Measurements from ENCODE around the gene RAMAC. TPM values are rescaled to one million over a fixed set of nuclear protein-coding genes. Genes with fewer than 3 reads are reported as not detected.
"Not testable (repeated sequence)": the region's sequence is repeated elsewhere in the genome, so short reads cannot be mapped to it uniquely, and the experiment has no call there.

RAMAC gene
- 10 to 100 TPM; 37.2 to 43.2 (median 41.0) TPM for polyA plus RNA-seq (ENCODE audit: insufficient read length in 3 of 3)
- long read RNA-seq, donor 1, transcript RAMAC-201 (4 exons, 1,568 nt), result major isoform, 31 of 31 reads
- long read RNA-seq, donor 1, partial matches to known transcripts, result 0 of 31 reads
- long read RNA-seq, donor 1, other reads (novel, unspliced or antisense), result 0 of 31 reads
- long read RNA-seq, donor 2, transcript RAMAC-201 (4 exons, 1,568 nt), result major isoform, 31 of 36 reads
- long read RNA-seq, donor 2, partial matches to known transcripts, result 5 of 36 reads
- long read RNA-seq, donor 2, other reads (novel, unspliced or antisense), result 0 of 36 reads
- long read RNA-seq, donor 3, transcript RAMAC-201 (4 exons, 1,568 nt), result major isoform, 37 of 53 reads
- long read RNA-seq, donor 3, partial matches to known transcripts, result 16 of 53 reads
- long read RNA-seq, donor 3, other reads (novel, unspliced or antisense), result 0 of 53 reads
- long read RNA-seq, donor 4, transcript RAMAC-201 (4 exons, 1,568 nt), result major isoform, 62 of 67 reads
- long read RNA-seq, donor 4, partial matches to known transcripts, result 5 of 67 reads
- long read RNA-seq, donor 4, other reads (novel, unspliced or antisense), result 0 of 67 reads
- long read RNA-seq, donor 5, transcript RAMAC-201 (4 exons, 1,568 nt), result major isoform, 24 of 24 reads
- long read RNA-seq, donor 5, partial matches to known transcripts, result 0 of 24 reads
- long read RNA-seq, donor 5, other reads (novel, unspliced or antisense), result 0 of 24 reads
- long read RNA-seq, donor 6, transcript RAMAC-201 (4 exons, 1,568 nt), result major isoform, 27 of 27 reads
- long read RNA-seq, donor 6, partial matches to known transcripts, result 0 of 27 reads
- long read RNA-seq, donor 6, other reads (novel, unspliced or antisense), result 0 of 27 reads
- long read RNA-seq, donor 7, transcript RAMAC-201 (4 exons, 1,568 nt), result major isoform, 35 of 54 reads
- long read RNA-seq, donor 7, partial matches to known transcripts, result 7 of 54 reads
- long read RNA-seq, donor 7, other reads (novel, unspliced or antisense), result 12 of 54 reads
- long read RNA-seq, donor 8, transcript RAMAC-201 (4 exons, 1,568 nt), result major isoform, 11 of 11 reads
- long read RNA-seq, donor 8, partial matches to known transcripts, result 0 of 11 reads
- long read RNA-seq, donor 8, other reads (novel, unspliced or antisense), result 0 of 11 reads
- long read RNA-seq, donor 9, transcript RAMAC-201 (4 exons, 1,568 nt), result major isoform, 31 of 31 reads
- long read RNA-seq, donor 9, partial matches to known transcripts, result 0 of 31 reads
- long read RNA-seq, donor 9, other reads (novel, unspliced or antisense), result 0 of 31 reads
- long read RNA-seq, donor 10, transcript RAMAC-201 (4 exons, 1,568 nt), result major isoform, 31 of 31 reads
- long read RNA-seq, donor 10, partial matches to known transcripts, result 0 of 31 reads
- long read RNA-seq, donor 10, other reads (novel, unspliced or antisense), result 0 of 31 reads
- long read RNA-seq, donor 11, transcript RAMAC-201 (4 exons, 1,568 nt), result major isoform, 22 of 30 reads
- long read RNA-seq, donor 11, partial matches to known transcripts, result 8 of 30 reads
- long read RNA-seq, donor 11, other reads (novel, unspliced or antisense), result 0 of 30 reads
- long read RNA-seq, donor 12, transcript RAMAC-201 (4 exons, 1,568 nt), result major isoform, 54 of 75 reads
- long read RNA-seq, donor 12, partial matches to known transcripts, result 6 of 75 reads
- long read RNA-seq, donor 12, other reads (novel, unspliced or antisense), result 15 of 75 reads
- long read RNA-seq, donor 13, transcript RAMAC-201 (4 exons, 1,568 nt), result major isoform, 17 of 17 reads
- long read RNA-seq, donor 13, partial matches to known transcripts, result 0 of 17 reads
- long read RNA-seq, donor 13, other reads (novel, unspliced or antisense), result 0 of 17 reads
- long read RNA-seq, donor 14, result 0 reads
- long read RNA-seq, donor 15, result 0 reads
- long read RNA-seq, donor 16, transcript RAMAC-201 (4 exons, 1,568 nt), result major isoform, 42 of 48 reads
- long read RNA-seq, donor 16, partial matches to known transcripts, result 6 of 48 reads
- long read RNA-seq, donor 16, other reads (novel, unspliced or antisense), result 0 of 48 reads

GRCh38 chr15:82985688-82986441 lies at the start of gene RAMAC:
Gene RAMAC (plus strand): TSS chr15:82986210. CDS start chr15:82989019, 2,809 bp downstream.
- DNase-seq, result peak; percentile 97

- DNase-seq, result no peak
Observed at GRCh38 chr15:82936966-82937711, 48.9 kb upstream of the RAMAC start.

- DNase-seq, result no peak
Observed at GRCh38 chr15:82937712-82938058, 48.3 kb upstream of the RAMAC start.

- DNase-seq, result not testable (repeated sequence)
Observed at GRCh38 chr15:82939678-82940077, 46.3 kb upstream of the RAMAC start.

DNA sequence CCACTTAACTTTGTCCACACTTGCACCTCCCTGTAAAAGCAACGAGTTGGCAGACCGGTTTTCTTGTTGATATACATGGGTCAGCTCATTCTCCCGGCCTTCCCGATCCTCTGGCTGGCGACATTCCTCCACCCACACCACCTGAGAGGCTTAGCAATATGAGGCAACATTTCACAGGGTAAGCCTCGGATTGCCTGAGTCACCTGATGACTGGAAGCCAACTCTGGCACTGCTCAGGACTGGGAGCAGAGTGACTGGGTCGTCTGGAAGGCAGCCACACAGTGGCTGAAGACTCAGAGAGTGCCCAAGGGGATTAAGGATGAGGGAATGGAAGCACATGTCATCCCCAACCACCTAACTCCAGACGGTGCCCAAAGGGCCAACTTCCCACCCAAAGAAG lies 43.3 kb upstream of the RAMAC start:
- DNase-seq, result no peak

DNA sequence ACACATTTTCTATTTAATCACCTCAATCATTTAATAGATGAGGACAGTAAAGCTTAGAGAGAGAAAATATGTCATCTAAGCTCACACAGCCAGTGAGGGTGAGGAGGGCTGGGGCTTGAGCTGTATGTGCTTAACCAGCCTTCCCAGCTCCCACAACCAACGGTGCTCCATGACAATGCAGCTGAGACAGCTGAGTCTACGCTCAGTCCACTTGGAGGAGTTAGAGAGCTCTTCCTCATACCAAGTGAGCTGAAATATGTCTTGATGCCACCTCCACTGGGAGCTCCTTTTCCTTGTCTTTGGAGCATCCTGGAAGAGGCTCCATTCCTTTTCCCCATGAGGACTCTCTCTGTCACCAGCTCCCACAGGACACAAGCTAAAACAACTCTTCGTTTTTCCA lies 42.8 kb upstream of the RAMAC start:
- DNase-seq, result no peak

GRCh38 chr15:82944056-82944455 lies 42.0 kb upstream of the RAMAC start:
- DNase-seq, result no peak

- DNase-seq, result peak; percentile 59
Observed at GRCh38 chr15:82944821-82945220, 41.2 kb upstream of the RAMAC start.

- DNase-seq, result no peak
Observed at GRCh38 chr15:82945326-82945725, 40.7 kb upstream of the RAMAC start.

DNA sequence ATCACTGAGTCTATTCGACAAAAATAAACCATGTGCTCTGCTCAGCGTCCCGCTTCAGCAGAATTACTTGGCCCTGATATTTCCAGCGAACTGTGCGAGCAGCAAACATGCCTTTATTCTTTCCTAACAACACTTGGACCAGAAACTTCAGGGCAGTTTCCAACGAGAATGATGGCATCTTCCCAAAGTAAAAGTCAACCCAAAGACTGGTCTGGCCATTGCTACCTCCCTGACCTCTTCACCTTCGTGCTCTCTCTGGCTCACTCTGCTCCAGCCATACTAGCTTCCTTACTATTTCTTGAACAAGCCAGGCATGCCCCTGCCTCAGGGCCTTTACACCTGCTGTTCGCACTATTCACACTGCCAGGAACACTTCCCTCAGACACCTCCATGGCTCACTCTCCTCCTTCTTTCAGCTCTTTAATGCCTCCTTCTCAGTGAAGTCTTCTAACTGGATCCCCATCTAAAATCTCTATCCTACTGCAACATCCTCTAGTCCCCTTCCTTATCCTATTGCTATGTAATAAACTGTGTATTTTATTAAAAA lies 39.8 kb upstream of the RAMAC start:
- no peak for DNase-seq

- DNase-seq, result no peak
Observed at GRCh38 chr15:82950295-82950694, 35.7 kb upstream of the RAMAC start.

DNA sequence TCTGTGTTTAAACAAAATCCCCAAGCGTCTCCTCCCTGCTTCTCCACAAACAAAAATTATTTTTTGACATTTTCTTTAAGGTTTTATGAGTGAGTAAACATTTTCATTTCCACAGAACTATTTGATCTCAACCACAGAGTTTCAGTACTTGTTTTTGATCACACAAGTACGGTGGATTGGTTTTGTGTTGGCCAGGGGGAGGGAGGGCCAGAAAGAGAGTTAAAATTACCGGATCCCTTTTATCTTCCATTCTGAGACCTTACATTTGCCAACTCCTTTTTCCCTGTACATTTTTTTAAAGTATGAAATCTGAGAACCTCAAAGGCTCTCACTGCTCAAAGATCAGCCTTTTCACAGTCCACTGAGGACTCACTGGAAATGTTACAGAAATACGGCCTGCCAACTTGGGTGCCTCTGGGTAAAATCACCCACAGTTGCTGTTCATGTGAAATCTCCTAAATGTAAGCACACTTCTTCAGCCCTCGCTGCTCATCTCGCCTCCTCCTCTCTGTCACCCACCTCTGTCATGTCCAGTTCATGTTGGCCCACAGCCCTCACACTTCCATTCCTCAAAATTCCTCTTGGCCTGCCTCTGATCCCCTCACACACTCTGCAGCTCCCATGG lies 35.2 kb upstream of the RAMAC start:
- no peak for DNase-seq

GRCh38 chr15:82951472-82952157 lies 34.4 kb upstream of the RAMAC start:
- DNase-seq, result no peak

- no peak for DNase-seq
Observed at GRCh38 chr15:82952158-82953081, 33.6 kb upstream of the RAMAC start, which contains the start of gene HOMER2. Gene HOMER2 (minus strand): TSS chr15:82952720. CDS start chr15:82952535, 185 bp downstream.

GRCh38 chr15:82958638-82959037 lies 27.4 kb upstream of the RAMAC start:
- no peak for DNase-seq

GRCh38 chr15:82959423-82959822 lies 26.6 kb upstream of the RAMAC start:
- no peak for DNase-seq
